OCI-LY1 (cell line): ENCODE data around the gene OGFOD3.

Experiments
- H2AFZ ChIP-seq: fragments of 200-600 bp; sonication (generic), shearing (Covaris generic); 2 replicates; pipeline ENCODE4 v1.6.0; 2014; ENCODE audit warnings: antibody characterized with exemption, mild to moderate bottlenecking, low read length
- H3F3A ChIP-seq: fragments of 200-600 bp; sonication (generic), shearing (Covaris generic); 2 replicates; pipeline ENCODE4 v1.6.0; 2014; ENCODE audit warnings: mild to moderate bottlenecking, antibody characterized with exemption, low read length, moderate library complexity; ENCODE audit not compliant: insufficient read depth
- H3K27ac ChIP-seq: fragments of 200-600 bp; sonication (generic); 2 replicates; pipeline ENCODE4 v1.5.1; 2014; ENCODE audit warnings: low read length, mixed run types, mild to moderate bottlenecking, low read depth; ENCODE audit not compliant: poor library complexity, severe bottlenecking
- H3K27me3 ChIP-seq: fragments of 200-600 bp; sonication (generic); 2 replicates; pipeline ENCODE4 v1.6.0; 2014; ENCODE audit warnings: antibody characterized with exemption, mild to moderate bottlenecking, low read length, moderate library complexity; ENCODE audit not compliant: insufficient read depth
- H3K36me3 ChIP-seq: fragments of 200-600 bp; sonication (generic); 2 replicates; pipeline ENCODE4 v1.6.1; 2014; ENCODE audit warnings: mild to moderate bottlenecking, antibody characterized with exemption, low read length, moderate library complexity, mixed read lengths; ENCODE audit not compliant: insufficient read depth
- H3K4me1 ChIP-seq: fragments of 200-600 bp; sonication (generic); 2 replicates; pipeline ENCODE4 v1.5.1; 2014; ENCODE audit warnings: mild to moderate bottlenecking, low read length, moderate library complexity; ENCODE audit not compliant: insufficient read depth, severe bottlenecking
- H3K4me2 ChIP-seq: fragments of 200-600 bp; sonication (generic), shearing (Covaris generic); 2 replicates; pipeline ENCODE4 v1.6.1; 2014; ENCODE audit warnings: low read length
- H3K4me3 ChIP-seq: fragments of 200-600 bp; sonication (generic); 2 replicates; pipeline ENCODE4 v1.5.1; 2014; ENCODE audit warnings: low read length, low read depth, mild to moderate bottlenecking, mixed read lengths; ENCODE audit not compliant: poor library complexity, severe bottlenecking
- H3K79me2 ChIP-seq: fragments of 200-600 bp; shearing (Covaris generic); 2 replicates; pipeline ENCODE4 v1.6.1; 2016; ENCODE audit warnings: mixed run types, low read length, mixed read lengths; ENCODE audit not compliant: insufficient read depth
- H3K9ac ChIP-seq: fragments of 200-600 bp; sonication (generic), shearing (Covaris generic); 2 replicates; pipeline ENCODE4 v1.6.1; 2014; ENCODE audit warnings: mild to moderate bottlenecking, low read length, mixed read lengths
- H3K9me2 ChIP-seq: fragments of 200-600 bp; sonication (generic), shearing (Covaris generic); 2 replicates; pipeline ENCODE4 v1.6.1; 2014; ENCODE audit warnings: low read depth, mild to moderate bottlenecking, low read length, mixed read lengths
- H3K9me3 ChIP-seq: fragments of 200-600 bp; shearing (Covaris generic); 2 replicates; pipeline ENCODE4 v1.6.1; 2014; ENCODE audit warnings: low read length, mixed read lengths
- H4K20me1 ChIP-seq: fragments of 200-600 bp; sonication (generic), shearing (Covaris generic); 2 replicates; pipeline ENCODE4 v1.6.0; 2016; ENCODE audit warnings: mild to moderate bottlenecking, low read length; ENCODE audit not compliant: insufficient read depth
- CTCF ChIP-seq: fragments of 200-600 bp; sonication (generic), shearing (Covaris generic); IDR thresholded peaks from 2 replicates; pipeline ENCODE4 v1.5.1; 2017; ENCODE audit warnings: mild to moderate bottlenecking, antibody characterized with exemption, low read length, moderate library complexity, mixed read lengths
- EZH2 ChIP-seq: fragments of 200-600 bp; sonication (generic), shearing (Covaris generic); IDR thresholded peaks from 2 replicates; pipeline ENCODE4 v1.8.0; 2017; ENCODE audit warnings: borderline replicate concordance, mixed run types, mild to moderate bottlenecking, antibody characterized with exemption, low read length, moderate library complexity, mixed read lengths

Gene OGFOD3

GRCh38 chr17:82392941-82393340, 25.4 kb downstream of the OGFOD3 start:
- H3K36me3 ChIP-seq: peaks cover 7% of the 10 kb centered on the region; the same call in 1 of the 2 replicates
- no peaks in the 10 kb centered on the region for H3K9me2 ChIP-seq
- H3K4me2 ChIP-seq: no peak overlapping the region
- no peaks in the 10 kb centered on the region for H3K4me1 ChIP-seq
- H3K9me3 ChIP-seq: no peaks in the 10 kb centered on the region
- H3K27me3 ChIP-seq: peaks cover under 1% of the 10 kb centered on the region; the same call in 1 of the 2 replicates
- no peak overlapping the region for H3K27ac ChIP-seq
- no peaks in the 10 kb centered on the region for H3K79me2 ChIP-seq
- H3K4me3 ChIP-seq: no peak overlapping the region
- no peak overlapping the region for H3K9ac ChIP-seq
- TF ChIP-seq CTCF (no peak), EZH2 (no peak)
- H3F3A ChIP-seq: no peaks in the 10 kb centered on the region
- no peaks in the 10 kb centered on the region for H4K20me1 ChIP-seq
- no peak overlapping the region for H2AFZ ChIP-seq

- peaks cover 6% of the 10 kb centered on the region; the same call in 1 of the 2 replicates for H3K27me3 ChIP-seq
- H3K9me3 ChIP-seq: no peaks in the 10 kb centered on the region
- H3K4me2 ChIP-seq: no peak overlapping the region
- H3F3A ChIP-seq: no peaks in the 10 kb centered on the region
- no peaks in the 10 kb centered on the region for H3K4me1 ChIP-seq
- H3K27ac ChIP-seq: no peak overlapping the region
- H3K9ac ChIP-seq: no peak overlapping the region
- peaks cover 7% of the 10 kb centered on the region; the same call in 1 of the 2 replicates for H3K36me3 ChIP-seq
- H3K4me3 ChIP-seq: no peak overlapping the region
- H3K9me2 ChIP-seq: no peaks in the 10 kb centered on the region
- H3K79me2 ChIP-seq: no peaks in the 10 kb centered on the region
- no peaks in the 10 kb centered on the region for H4K20me1 ChIP-seq
- TF ChIP-seq EZH2 (no peak), CTCF (no peak)
- H2AFZ ChIP-seq: no peak overlapping the region
These were observed 26.0 kb downstream of the OGFOD3 start for GRCh38 chr17:82392209-82392920.

GRCh38 chr17:82391496-82392066, 26.8 kb downstream of the OGFOD3 start:
- Histone ChIP-seq H3K9me3 (no peaks in the 10 kb centered on the region), H3K4me1 (no peaks in the 10 kb centered on the region), H2AFZ (no peak overlapping the region), H3K36me3 (peaks cover 7% of the 10 kb centered on the region; the same call in 1 of the 2 replicates), H3K9me2 (no peaks in the 10 kb centered on the region), H3K79me2 (no peaks in the 10 kb centered on the region), H3F3A (no peaks in the 10 kb centered on the region), H3K4me2 (no peak overlapping the region), H3K27ac (no peak overlapping the region), H3K27me3 (peaks cover 6% of the 10 kb centered on the region; the same call in 1 of the 2 replicates), H4K20me1 (no peaks in the 10 kb centered on the region), H3K9ac (no peak overlapping the region), H3K4me3 (no peak overlapping the region)
- no peak for TF ChIP-seq CTCF
- no peak for TF ChIP-seq EZH2
